ENCODE data around the gene NUP37. TPM values are rescaled to one million over a fixed set of nuclear protein-coding genes. Genes with fewer than 3 reads are reported as not detected.

The NUP37 gene
- total and polyA plus RNA-seq, 2 experiments from 2014 or later, result 68.7 to 79.4 TPM

DNA sequence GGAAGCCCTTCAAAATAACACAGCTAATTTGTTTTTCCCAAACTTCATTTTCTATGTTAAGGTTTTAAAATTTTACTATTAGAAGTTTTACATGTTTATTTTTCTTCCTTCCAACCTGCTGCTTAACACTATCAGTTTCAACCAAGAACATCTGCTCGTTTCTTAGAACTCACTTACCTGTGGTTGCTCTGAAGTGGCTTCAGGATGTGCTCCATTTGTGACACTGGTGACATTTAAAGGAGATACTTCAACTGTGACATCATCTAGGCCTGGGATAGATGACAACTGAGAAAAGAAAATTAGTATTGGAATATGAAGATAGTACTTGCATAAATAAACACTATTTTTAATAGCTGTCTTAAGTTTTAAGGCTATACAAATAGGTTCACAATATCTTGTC, 76.0 kb downstream of the NUP37 start (continued):
- no peak for TF ChIP-seq REST (IDR thresholded peaks at IDR 0.05; ENCODE audit: unreplicated experiment)
- TF ChIP-seq ZNF331 (CRISPR knock-in tag; IDR thresholded peaks at IDR 0.05; ENCODE audit: low read depth), result no peak
- TF ChIP-seq JUNB (IDR thresholded peaks at IDR 0.05; ENCODE audit: unreplicated experiment), result no peak
- TF ChIP-seq POLR2AphosphoS5 (IDR thresholded peaks at IDR 0.05; ENCODE audit: low read depth), result no peak
- TF ChIP-seq EZH2phosphoT487 (IDR thresholded peaks at IDR 0.05; ENCODE audit: unreplicated experiment), result no peak
- no peak for TF ChIP-seq ZNF462 (CRISPR knock-in tag; IDR thresholded peaks at IDR 0.05)
